ENCODE results near the gene SLC44A1. TPM values are rescaled to one million over a fixed set of nuclear protein-coding genes. Genes with fewer than 3 reads are reported as not detected.

Gene SLC44A1
- total RNA-seq, 1 donor from 2014 or later = 9.6 TPM

DNA sequence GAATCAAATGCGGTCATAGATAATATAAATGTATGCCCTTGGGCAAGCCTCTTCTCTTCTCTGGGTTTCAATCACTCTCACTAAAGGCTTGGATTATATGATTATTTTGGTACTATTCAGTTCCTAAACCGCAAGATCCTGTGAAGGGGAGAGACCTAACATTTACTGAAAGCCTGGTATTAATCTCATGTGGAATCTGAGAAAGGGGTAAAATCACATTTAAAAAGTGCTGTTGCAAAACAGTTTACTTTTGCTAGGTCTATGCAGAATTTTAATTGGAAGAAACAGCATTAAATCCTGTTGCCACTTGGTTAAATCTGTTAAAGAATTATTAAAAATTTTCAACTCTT, 50.7 kb downstream of the SLC44A1 start:
- Mint-ChIP-seq H3K27ac (ENCODE audit: unreplicated experiment) (no peak overlapping the region), H3K9me3 (ENCODE audit: unreplicated experiment) (no peaks in the 10 kb centered on the region), H3K4me1 (ENCODE audit: low read depth, unreplicated experiment) (peaks cover 16% of the 10 kb centered on the region), H3K36me3 (ENCODE audit: unreplicated experiment) (no peaks in the 10 kb centered on the region), H3K27me3 (ENCODE audit: unreplicated experiment) (no peaks in the 10 kb centered on the region), H3K4me3 (ENCODE audit: unreplicated experiment) (no peak overlapping the region)
- no peak for TF ChIP-seq CTCF (IDR thresholded peaks at IDR 0.05; ENCODE audit: partially characterized antibody, unreplicated experiment)
- DNase-seq = no peak

- Mint-ChIP-seq H3K27ac (ENCODE audit: unreplicated experiment) (no peak overlapping the region), H3K36me3 (ENCODE audit: unreplicated experiment) (no peaks in the 10 kb centered on the region), H3K4me3 (ENCODE audit: unreplicated experiment) (no peak overlapping the region), H3K4me1 (ENCODE audit: low read depth, unreplicated experiment) (peaks cover 13% of the 10 kb centered on the region), H3K27me3 (ENCODE audit: unreplicated experiment) (no peaks in the 10 kb centered on the region), H3K9me3 (ENCODE audit: unreplicated experiment) (no peaks in the 10 kb centered on the region)
- DNase-seq = no peak
- no peak for TF ChIP-seq CTCF (IDR thresholded peaks at IDR 0.05; ENCODE audit: partially characterized antibody, unreplicated experiment)
These were observed 51.5 kb downstream of the SLC44A1 start for GRCh38 chr9:105295986-105296385.

DNA sequence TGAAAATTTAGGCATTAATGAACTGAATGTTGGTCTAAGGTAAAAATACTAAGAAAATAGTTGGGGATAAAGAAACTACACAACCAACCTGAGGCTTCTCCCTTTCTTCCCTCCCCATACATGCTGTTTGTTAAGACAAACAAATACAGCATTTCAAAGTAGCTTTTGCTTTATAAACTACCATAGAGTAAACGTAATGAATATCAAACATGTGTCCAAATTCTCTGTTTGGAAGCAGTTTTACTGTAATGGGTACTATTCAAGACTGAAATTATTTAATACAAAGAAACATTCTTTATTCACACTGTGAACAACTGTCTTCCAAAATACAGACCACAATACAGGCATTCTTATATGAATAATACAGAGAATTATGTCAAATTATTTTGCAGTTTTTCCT, 52.0 kb downstream of the SLC44A1 start:
- H3K4me3 Mint-ChIP-seq (ENCODE audit: unreplicated experiment) = no peak overlapping the region
- no peak for DNase-seq
- H3K9me3 Mint-ChIP-seq (ENCODE audit: unreplicated experiment) = no peaks in the 10 kb centered on the region
- no peak for TF ChIP-seq CTCF (IDR thresholded peaks at IDR 0.05; ENCODE audit: partially characterized antibody, unreplicated experiment)
- H3K27me3 Mint-ChIP-seq (ENCODE audit: unreplicated experiment) = no peaks in the 10 kb centered on the region
- no peaks in the 10 kb centered on the region for H3K36me3 Mint-ChIP-seq (ENCODE audit: unreplicated experiment)
- peaks cover 9% of the 10 kb centered on the region for H3K4me1 Mint-ChIP-seq (ENCODE audit: low read depth, unreplicated experiment)
- no peak overlapping the region for H3K27ac Mint-ChIP-seq (ENCODE audit: unreplicated experiment)

- no peaks in the 10 kb centered on the region for H3K9me3 Mint-ChIP-seq (ENCODE audit: unreplicated experiment)
- TF ChIP-seq CTCF (IDR thresholded peaks at IDR 0.05; ENCODE audit: partially characterized antibody, unreplicated experiment) = no peak
These were observed 52.4 kb downstream of the SLC44A1 start for GRCh38 chr9:105296877-105297287.

DNA sequence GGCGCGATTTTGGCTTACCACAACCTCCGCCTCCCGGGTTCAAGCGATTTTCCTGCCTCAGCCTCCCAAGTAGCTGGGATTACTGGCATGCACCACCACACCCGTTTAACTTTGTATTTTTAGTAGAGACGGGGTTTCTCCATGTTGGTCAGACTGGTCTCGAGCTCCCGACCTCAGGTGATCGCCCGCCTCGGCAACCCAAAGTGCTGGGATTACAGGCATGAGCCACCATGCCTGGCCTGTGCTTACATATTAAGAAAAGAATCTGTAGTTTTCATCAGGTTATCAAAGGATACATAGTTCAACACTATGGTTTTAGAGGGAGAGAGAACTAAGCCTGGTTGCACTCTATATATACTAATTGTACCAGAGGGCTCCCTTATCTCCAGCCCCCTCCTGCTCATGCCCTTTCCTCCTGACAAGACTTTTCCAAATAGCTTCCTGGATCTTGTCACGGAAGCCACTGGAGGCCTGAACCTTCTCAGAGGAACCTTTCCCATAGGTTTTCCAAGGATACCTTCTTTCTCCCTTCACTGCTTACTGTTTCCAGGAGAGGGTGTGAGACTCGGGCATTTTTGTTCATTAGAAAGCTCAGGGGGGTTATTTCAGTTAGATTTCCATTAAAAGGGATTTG, 53.1 kb downstream of the SLC44A1 start:
- H3K27ac Mint-ChIP-seq (ENCODE audit: unreplicated experiment) = no peak overlapping the region
- H3K4me1 Mint-ChIP-seq (ENCODE audit: low read depth, unreplicated experiment) = peaks cover 9% of the 10 kb centered on the region
- no peaks in the 10 kb centered on the region for H3K9me3 Mint-ChIP-seq (ENCODE audit: unreplicated experiment)
- H3K36me3 Mint-ChIP-seq (ENCODE audit: unreplicated experiment) = peaks cover under 1% of the 10 kb centered on the region
- no peak overlapping the region for H3K4me3 Mint-ChIP-seq (ENCODE audit: unreplicated experiment)
- DNase-seq = no peak
- no peak for TF ChIP-seq CTCF (IDR thresholded peaks at IDR 0.05; ENCODE audit: partially characterized antibody, unreplicated experiment)
- no peaks in the 10 kb centered on the region for H3K27me3 Mint-ChIP-seq (ENCODE audit: unreplicated experiment)

More at GRCh38 chr9:105296877-105297287, 52.4 kb downstream of the SLC44A1 start:
- H3K4me1 Mint-ChIP-seq (ENCODE audit: low read depth, unreplicated experiment) = peaks cover 9% of the 10 kb centered on the region
- H3K27ac Mint-ChIP-seq (ENCODE audit: unreplicated experiment) = no peak overlapping the region
- H3K36me3 Mint-ChIP-seq (ENCODE audit: unreplicated experiment) = no peaks in the 10 kb centered on the region
- no peak overlapping the region for H3K4me3 Mint-ChIP-seq (ENCODE audit: unreplicated experiment)
- no peaks in the 10 kb centered on the region for H3K27me3 Mint-ChIP-seq (ENCODE audit: unreplicated experiment)
- no peak for DNase-seq

Measured in glutamatergic neuron (in vitro differentiated cells).